ENCODE results near the gene RIC8A. TPM values are rescaled to one million over a fixed set of nuclear protein-coding genes. Genes with fewer than 3 reads are reported as not detected.
"Not testable (repeated sequence)": the region's sequence is repeated elsewhere in the genome, so short reads cannot be mapped to it uniquely, and the experiment has no call there.

RIC8A gene
- total and polyA plus RNA-seq, 9 of the 15 experiments (the other 6 are each of a cell fraction or from before 2014, with no cell fraction given) = 10.7 to 108 (median 72.1) TPM

DNA sequence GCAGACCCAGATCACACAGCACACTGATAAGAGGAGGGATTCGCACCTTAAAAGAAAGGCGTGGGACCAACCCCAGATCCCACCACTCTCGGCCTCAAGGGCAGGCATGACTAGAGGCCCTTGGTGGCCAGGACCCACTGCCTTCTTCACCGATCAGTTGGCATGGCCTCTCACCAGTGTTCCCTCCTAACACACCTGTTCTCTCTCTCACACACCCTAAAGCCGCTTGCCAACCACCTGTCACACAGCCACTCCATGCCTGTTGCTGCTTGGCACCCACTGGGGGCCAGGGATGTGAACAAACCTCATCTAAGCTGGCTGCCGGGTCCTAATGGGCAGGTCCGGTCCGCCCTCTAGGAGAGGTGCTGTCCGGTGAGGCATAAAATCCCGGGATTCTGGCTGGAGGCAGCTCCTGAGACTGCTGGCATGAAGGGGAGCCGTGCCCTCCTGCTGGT, 14.8 kb upstream of the RIC8A start, which contains the start of gene SCGB1C1:
TSS of gene SCGB1C1 (plus strand) at position 405 of the 455 bp plus-strand sequence. CDS start at position 427, 22 bp downstream.
- H3K27ac ChIP-seq (ENCODE audit: extremely low read depth, low read depth, low read length); H3K79me2 ChIP-seq (ENCODE audit: control insufficient read depth, insufficient read depth, low read length); H3K27me3 ChIP-seq (ENCODE audit: control insufficient read depth in 2 of 2, insufficient read depth in 2 of 2, low read length in 2 of 2); H3K9me1 ChIP-seq (ENCODE audit: control insufficient read depth, insufficient read depth, low read length); ATAC-seq; H3K4me1 ChIP-seq (replicated peaks in 1 of 2; ENCODE audit: control insufficient read depth in 2 of 2, insufficient read depth in 2 of 2, low read length in 2 of 2); H2AFZ ChIP-seq (ENCODE audit: low read depth, low read length); CTCF ChIA-PET (ENCODE audit: low intra/inter-chr PET ratio); intact Hi-C loops (cut with micrococcal nuclease); H3K36me3 ChIP-seq (ENCODE audit: control insufficient read depth, insufficient read depth, low read length); H3K9ac ChIP-seq (ENCODE audit: insufficient read depth in 1 of 2, low read depth in 2 of 2, low read length in 2 of 2); H3K4me2 ChIP-seq (ENCODE audit: insufficient read depth, low read length); DNase-seq (ENCODE audit: extremely low read depth in 1 of 4, low spot score in 3 of 4); FAIRE-seq; H3K4me3 ChIP-seq; BruUV-seq (replicated peaks); H3K9me3 ChIP-seq (replicated peaks; ENCODE audit: control insufficient read depth, insufficient read depth, low read depth, low read length); POLR2A ChIA-PET; H4K20me1 ChIP-seq (replicated peaks; ENCODE audit: control insufficient read depth, insufficient read depth, low read length): not testable (repeated sequence)
- in situ Hi-C loops (cut with MboI) = loop anchor here (5.0 kb wide), 1 partner anchor 55 kb away; no protein-coding TSS in a partner anchor
- 55% methylated on average over 3 of the region's 11 CpGs for WGBS (ENCODE audit: insufficient coverage, low coverage, missing lambda C conversion rate)

DNA sequence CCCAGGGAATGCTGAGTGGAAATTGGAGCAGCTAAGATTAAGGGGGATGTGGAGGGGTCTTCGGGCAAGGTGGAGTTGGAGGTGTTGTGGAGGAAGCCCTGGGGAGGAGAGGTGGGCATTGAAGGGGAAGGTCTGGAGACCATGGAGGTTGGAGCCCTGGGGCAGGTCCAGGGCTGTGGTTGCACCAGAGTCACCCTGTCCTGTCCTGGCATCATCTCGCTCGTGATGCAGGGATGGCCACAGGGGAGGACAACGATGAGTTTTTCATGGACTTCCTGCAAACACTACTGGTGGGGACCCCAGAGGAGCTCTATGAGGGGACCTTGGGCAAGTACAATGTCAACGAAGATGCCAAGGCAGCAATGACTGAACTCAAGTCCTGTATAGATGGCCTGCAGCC, 14.0 kb upstream of the RIC8A start:
- in situ Hi-C loops (cut with MboI) = loop anchor here (5.0 kb wide), 1 partner anchor 56 kb away; no protein-coding TSS in a partner anchor
- 4% methylated on average over 4 of the region's 5 CpGs for WGBS (ENCODE audit: insufficient coverage, low coverage, missing lambda C conversion rate)
- intact Hi-C loops (cut with micrococcal nuclease); H3K4me2 ChIP-seq (ENCODE audit: insufficient read depth, low read length); H2AFZ ChIP-seq (ENCODE audit: low read depth, low read length); H3K27me3 ChIP-seq (ENCODE audit: control insufficient read depth in 2 of 2, insufficient read depth in 2 of 2, low read length in 2 of 2); H3K4me3 ChIP-seq; H3K27ac ChIP-seq (ENCODE audit: extremely low read depth, low read depth, low read length); H3K79me2 ChIP-seq (ENCODE audit: control insufficient read depth, insufficient read depth, low read length); FAIRE-seq; H3K9ac ChIP-seq (ENCODE audit: insufficient read depth in 1 of 2, low read depth in 2 of 2, low read length in 2 of 2); H3K9me1 ChIP-seq (ENCODE audit: control insufficient read depth, insufficient read depth, low read length); DNase-seq (ENCODE audit: extremely low read depth in 1 of 4, low spot score in 3 of 4); CTCF ChIA-PET (ENCODE audit: low intra/inter-chr PET ratio); H3K36me3 ChIP-seq (ENCODE audit: control insufficient read depth, insufficient read depth, low read length); H4K20me1 ChIP-seq (replicated peaks; ENCODE audit: control insufficient read depth, insufficient read depth, low read length); ATAC-seq; POLR2A ChIA-PET; H3K9me3 ChIP-seq (replicated peaks; ENCODE audit: control insufficient read depth, insufficient read depth, low read depth, low read length); BruUV-seq (replicated peaks): not testable (repeated sequence)
- peaks cover 0 to 15% of the 10 kb centered on the region in 2 experiments; a peak in 2 of 5 replicates for H3K4me1 ChIP-seq (replicated peaks in 1 of 2; ENCODE audit: control insufficient read depth in 2 of 2, insufficient read depth in 2 of 2, low read length in 2 of 2)
